Measurements from ENCODE around the gene IRAK4.

Gene IRAK4

DNA sequence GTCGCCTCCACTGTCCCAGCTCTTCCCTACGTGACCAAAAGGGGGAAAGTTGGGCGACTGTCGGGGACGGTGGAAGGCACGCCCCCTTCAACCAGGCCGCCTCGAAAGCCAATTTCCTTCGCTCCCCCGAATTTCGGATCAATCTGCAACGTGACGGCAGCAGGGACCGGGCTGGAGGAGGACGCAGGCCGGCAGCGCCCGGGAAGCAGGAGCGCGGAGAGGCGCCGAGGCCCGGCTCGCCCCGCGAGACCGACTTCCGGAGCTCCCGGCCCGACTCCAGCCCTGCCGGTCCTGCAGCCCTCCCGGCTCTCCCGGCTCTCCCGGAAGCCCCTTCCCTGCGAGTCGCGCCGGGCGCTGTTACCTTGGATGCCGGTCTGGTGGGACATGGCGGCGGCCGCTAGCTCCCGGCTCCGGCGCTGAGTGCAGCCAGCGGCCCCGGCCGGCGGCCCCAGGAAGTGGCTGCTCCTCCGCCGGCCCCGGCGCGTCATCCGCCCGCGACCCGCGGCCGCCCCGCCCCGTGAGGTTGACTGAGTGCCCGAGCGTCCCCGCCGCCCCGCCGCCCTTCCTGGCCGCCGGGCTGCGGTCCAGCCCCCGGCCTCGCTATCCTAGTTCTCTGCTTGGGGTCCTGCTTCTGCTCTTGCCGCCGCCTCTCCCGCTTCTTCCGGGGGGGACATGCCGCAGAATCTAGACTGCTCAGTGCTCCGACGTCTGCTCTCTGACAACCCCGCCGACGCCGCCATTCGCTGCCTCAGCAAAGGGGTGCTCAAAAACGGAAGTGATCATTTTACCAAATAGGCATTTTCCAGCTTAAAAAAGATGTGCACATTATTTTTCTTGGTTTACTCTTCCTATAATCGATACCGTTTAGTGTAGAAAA lies 47.3 kb downstream of the IRAK4 start, which contains the start of gene TWF1:
Gene TWF1 (minus strand): TSS at position 458 of the 877 bp plus-strand sequence. CDS start 72 bp downstream, at position 386.
- Histone ChIP-seq H3K4me1 (ENCODE audit: control insufficient read depth, insufficient read depth, low read length, unreplicated experiment) (peaks cover 18% of the 10 kb centered on the region), H3K27ac (ENCODE audit: low read depth, low read length) (peak within 1 kb of the TSS; percentile 89), H2AFZ (ENCODE audit: low read length, unreplicated experiment) (peak within 1 kb of the TSS; percentile 96), H3K27me3 (ENCODE audit: insufficient read depth, low read length) (no peaks in the 10 kb centered on the region), H3K36me3 (ENCODE audit: insufficient read depth, low read length) (peaks cover 10% of the 10 kb centered on the region; the same call in 1 of the 2 replicates), H3K4me3 (ENCODE audit: low read depth, low read length) (peak within 1 kb of the TSS; percentile 93), H3K79me2 (ENCODE audit: control insufficient read depth, insufficient read depth, low read length, unreplicated experiment) (peaks cover 38% of the 10 kb centered on the region)

DNA sequence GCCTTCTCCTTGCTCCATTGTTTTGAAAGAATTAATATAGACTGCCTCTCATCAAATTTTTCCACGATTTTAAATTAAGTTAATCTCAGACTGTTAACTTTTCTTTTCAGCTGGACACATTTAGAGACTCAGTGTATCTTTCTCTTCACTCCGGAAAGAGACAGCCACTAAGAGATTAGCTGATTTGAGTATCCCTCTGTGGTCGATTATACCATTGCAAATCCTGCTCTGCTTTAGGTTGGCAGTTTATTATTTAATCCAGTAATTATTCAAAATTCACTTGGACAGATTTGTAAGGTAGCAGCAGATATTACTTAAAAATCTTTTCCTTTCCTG lies 48.0 kb downstream of the IRAK4 start:
- Histone ChIP-seq H3K4me3 (ENCODE audit: low read depth, low read length) (peak overlapping the region; percentile 93), H2AFZ (ENCODE audit: low read length, unreplicated experiment) (peak overlapping the region; percentile 96), H3K79me2 (ENCODE audit: control insufficient read depth, insufficient read depth, low read length, unreplicated experiment) (peaks cover 37% of the 10 kb centered on the region), H3K27ac (ENCODE audit: low read depth, low read length) (peak overlapping the region; percentile 89), H3K4me1 (ENCODE audit: control insufficient read depth, insufficient read depth, low read length, unreplicated experiment) (peaks cover 18% of the 10 kb centered on the region), H3K36me3 (ENCODE audit: insufficient read depth, low read length) (peaks cover 10% of the 10 kb centered on the region; the same call in 1 of the 2 replicates), H3K27me3 (ENCODE audit: insufficient read depth, low read length) (no peaks in the 10 kb centered on the region)

GRCh38 chr12:43807386-43807785 lies 48.6 kb downstream of the IRAK4 start:
- peaks cover 35% of the 10 kb centered on the region for H3K79me2 ChIP-seq (ENCODE audit: control insufficient read depth, insufficient read depth, low read length, unreplicated experiment)
- peaks cover 10% of the 10 kb centered on the region; the same call in 1 of the 2 replicates for H3K36me3 ChIP-seq (ENCODE audit: insufficient read depth, low read length)
- peak overlapping the region; percentile 93 for H3K4me3 ChIP-seq (ENCODE audit: low read depth, low read length)
- H3K27me3 ChIP-seq (ENCODE audit: insufficient read depth, low read length) = no peaks in the 10 kb centered on the region
- peaks cover 18% of the 10 kb centered on the region for H3K4me1 ChIP-seq (ENCODE audit: control insufficient read depth, insufficient read depth, low read length, unreplicated experiment)
- peak overlapping the region; percentile 96 for H2AFZ ChIP-seq (ENCODE audit: low read length, unreplicated experiment)
- H3K27ac ChIP-seq (ENCODE audit: low read depth, low read length) = no peak overlapping the region

DNA sequence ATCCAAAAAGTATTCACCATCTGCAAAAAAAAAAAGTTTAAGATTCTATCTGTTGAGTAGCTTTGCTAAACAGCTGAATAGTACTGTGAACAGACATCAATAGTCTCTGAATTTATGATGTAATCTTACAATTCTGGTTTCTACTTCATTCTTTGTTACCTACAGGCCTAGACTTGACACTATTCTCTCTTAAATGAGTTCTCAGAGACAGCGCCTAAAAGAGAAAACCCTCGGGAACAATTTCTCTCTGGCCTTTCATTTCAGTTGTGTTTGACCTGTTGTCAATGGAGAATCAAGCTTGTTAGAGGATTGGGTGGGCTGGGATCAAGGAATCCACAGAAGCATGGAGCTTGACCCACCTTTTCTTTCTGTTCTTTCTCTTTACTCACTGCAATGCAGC lies 53.3 kb downstream of the IRAK4 start:
- no peaks in the 10 kb centered on the region for H3K27me3 ChIP-seq (ENCODE audit: insufficient read depth, low read length)
- no peak overlapping the region for H3K4me3 ChIP-seq (ENCODE audit: low read depth, low read length)
- H2AFZ ChIP-seq (ENCODE audit: low read length, unreplicated experiment) = no peak overlapping the region
- H3K4me1 ChIP-seq (ENCODE audit: control insufficient read depth, insufficient read depth, low read length, unreplicated experiment) = no peaks in the 10 kb centered on the region
- H3K36me3 ChIP-seq (ENCODE audit: insufficient read depth, low read length) = no peaks in the 10 kb centered on the region
- no peaks in the 10 kb centered on the region for H3K79me2 ChIP-seq (ENCODE audit: control insufficient read depth, insufficient read depth, low read length, unreplicated experiment)
- H3K27ac ChIP-seq (ENCODE audit: low read depth, low read length) = no peak overlapping the region

GRCh38 chr12:43812926-43813325 lies 54.2 kb downstream of the IRAK4 start:
- Histone ChIP-seq H3K79me2 (ENCODE audit: control insufficient read depth, insufficient read depth, low read length, unreplicated experiment) (no peaks in the 10 kb centered on the region), H3K27ac (ENCODE audit: low read depth, low read length) (no peak overlapping the region), H3K4me1 (ENCODE audit: control insufficient read depth, insufficient read depth, low read length, unreplicated experiment) (no peaks in the 10 kb centered on the region), H3K4me3 (ENCODE audit: low read depth, low read length) (no peak overlapping the region), H2AFZ (ENCODE audit: low read length, unreplicated experiment) (no peak overlapping the region), H3K36me3 (ENCODE audit: insufficient read depth, low read length) (no peaks in the 10 kb centered on the region), H3K27me3 (ENCODE audit: insufficient read depth, low read length) (no peaks in the 10 kb centered on the region)

- H3K4me1 ChIP-seq (ENCODE audit: control insufficient read depth, insufficient read depth, low read length, unreplicated experiment) = no peaks in the 10 kb centered on the region
- no peak overlapping the region for H3K4me3 ChIP-seq (ENCODE audit: low read depth, low read length)
- H3K27ac ChIP-seq (ENCODE audit: low read depth, low read length) = no peak overlapping the region
- H3K79me2 ChIP-seq (ENCODE audit: control insufficient read depth, insufficient read depth, low read length, unreplicated experiment) = no peaks in the 10 kb centered on the region
- H2AFZ ChIP-seq (ENCODE audit: low read length, unreplicated experiment) = no peak overlapping the region
- H3K36me3 ChIP-seq (ENCODE audit: insufficient read depth, low read length) = no peaks in the 10 kb centered on the region
- no peaks in the 10 kb centered on the region for H3K27me3 ChIP-seq (ENCODE audit: insufficient read depth, low read length)
Measured at GRCh38 chr12:43815416-43815815, 56.7 kb downstream of the IRAK4 start.

DNA sequence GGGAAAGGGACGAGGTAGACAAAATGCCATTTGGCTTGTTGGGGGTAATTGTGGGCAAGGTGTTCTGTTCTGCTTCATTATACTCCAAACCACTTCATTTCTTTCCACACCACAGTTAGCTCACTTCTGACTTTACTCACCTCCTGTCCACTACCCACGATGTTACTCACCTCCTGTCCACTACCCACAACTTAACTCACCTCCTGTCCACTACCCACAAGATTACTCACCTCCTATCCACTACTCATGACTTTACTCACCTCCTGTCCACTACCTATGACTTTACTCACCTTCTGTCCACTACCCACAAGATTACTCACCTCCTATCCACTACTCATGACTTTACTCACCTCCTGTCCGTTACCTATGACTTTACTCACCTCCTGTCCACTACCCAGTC lies 57.4 kb downstream of the IRAK4 start:
- no peak overlapping the region for H3K27ac ChIP-seq (ENCODE audit: low read depth, low read length)
- no peak overlapping the region for H2AFZ ChIP-seq (ENCODE audit: low read length, unreplicated experiment)
- H3K79me2 ChIP-seq (ENCODE audit: control insufficient read depth, insufficient read depth, low read length, unreplicated experiment) = no peaks in the 10 kb centered on the region
- H3K4me3 ChIP-seq (ENCODE audit: low read depth, low read length) = no peak overlapping the region
- no peaks in the 10 kb centered on the region for H3K4me1 ChIP-seq (ENCODE audit: control insufficient read depth, insufficient read depth, low read length, unreplicated experiment)
- no peaks in the 10 kb centered on the region for H3K27me3 ChIP-seq (ENCODE audit: insufficient read depth, low read length)
- H3K36me3 ChIP-seq (ENCODE audit: insufficient read depth, low read length) = no peaks in the 10 kb centered on the region

DNA sequence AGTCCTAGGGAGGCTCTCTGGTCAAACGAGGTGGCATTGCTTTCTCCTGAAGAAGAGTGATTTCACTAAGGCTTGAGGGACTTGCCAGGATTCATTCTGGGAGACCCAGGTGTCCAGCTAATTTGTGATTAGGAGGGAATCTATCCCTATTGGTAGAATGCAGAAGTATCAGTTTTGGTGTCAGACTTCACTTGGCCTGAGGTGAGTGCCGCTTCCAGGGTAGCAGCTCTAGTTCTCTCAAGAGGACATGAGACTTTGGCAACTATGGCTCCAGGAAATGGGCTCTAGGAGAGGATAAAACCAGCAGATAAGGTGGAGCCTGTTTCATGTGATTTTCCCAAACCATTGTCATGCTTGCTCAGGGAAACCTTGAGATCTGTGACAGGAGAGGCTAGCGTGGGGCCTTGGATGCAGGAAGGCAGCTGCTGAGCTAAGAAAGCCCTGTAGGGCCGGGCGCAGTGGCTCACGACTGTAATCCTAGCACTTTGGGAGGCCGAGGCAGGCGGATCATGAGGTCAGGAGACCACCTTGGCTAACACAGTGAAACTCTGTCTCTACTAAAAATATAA lies 65.5 kb downstream of the IRAK4 start:
- Histone ChIP-seq H3K27ac (ENCODE audit: low read depth, low read length) (no peak overlapping the region), H2AFZ (ENCODE audit: low read length, unreplicated experiment) (no peak overlapping the region), H3K36me3 (ENCODE audit: insufficient read depth, low read length) (no peaks in the 10 kb centered on the region), H3K27me3 (ENCODE audit: insufficient read depth, low read length) (no peaks in the 10 kb centered on the region), H3K4me3 (ENCODE audit: low read depth, low read length) (no peak overlapping the region), H3K79me2 (ENCODE audit: control insufficient read depth, insufficient read depth, low read length, unreplicated experiment) (no peaks in the 10 kb centered on the region), H3K4me1 (ENCODE audit: control insufficient read depth, insufficient read depth, low read length, unreplicated experiment) (no peaks in the 10 kb centered on the region)

DNA sequence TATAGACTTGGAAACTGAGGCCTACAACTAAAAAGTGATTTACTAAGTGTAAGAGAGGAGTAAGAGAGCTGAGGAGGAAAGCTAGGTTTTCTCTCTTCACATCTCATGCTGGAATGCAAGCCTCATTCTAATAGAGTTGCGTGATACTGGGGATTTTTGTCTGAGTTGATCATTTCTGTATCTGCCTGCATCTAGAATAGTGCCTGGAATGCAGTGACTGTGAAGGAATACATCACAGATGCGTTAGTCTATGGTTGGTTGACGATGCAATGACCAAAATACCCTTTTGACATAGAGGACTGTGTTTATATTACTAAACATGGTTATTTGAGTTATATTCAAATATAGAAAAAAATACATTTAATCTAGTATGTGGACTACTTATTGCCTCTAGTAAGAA lies 67.9 kb downstream of the IRAK4 start:
- no peaks in the 10 kb centered on the region for H3K79me2 ChIP-seq (ENCODE audit: control insufficient read depth, insufficient read depth, low read length, unreplicated experiment)
- H3K36me3 ChIP-seq (ENCODE audit: insufficient read depth, low read length) = no peaks in the 10 kb centered on the region
- no peak overlapping the region for H3K27ac ChIP-seq (ENCODE audit: low read depth, low read length)
- H3K27me3 ChIP-seq (ENCODE audit: insufficient read depth, low read length) = no peaks in the 10 kb centered on the region
- no peak overlapping the region for H2AFZ ChIP-seq (ENCODE audit: low read length, unreplicated experiment)
- H3K4me3 ChIP-seq (ENCODE audit: low read depth, low read length) = no peak overlapping the region
- H3K4me1 ChIP-seq (ENCODE audit: control insufficient read depth, insufficient read depth, low read length, unreplicated experiment) = no peaks in the 10 kb centered on the region

GRCh38 chr12:43827093-43827492 lies 68.3 kb downstream of the IRAK4 start:
- H3K36me3 ChIP-seq (ENCODE audit: insufficient read depth, low read length) = no peaks in the 10 kb centered on the region
- H3K27ac ChIP-seq (ENCODE audit: low read depth, low read length) = no peak overlapping the region
- no peak overlapping the region for H3K4me3 ChIP-seq (ENCODE audit: low read depth, low read length)
- no peaks in the 10 kb centered on the region for H3K27me3 ChIP-seq (ENCODE audit: insufficient read depth, low read length)
- H3K79me2 ChIP-seq (ENCODE audit: control insufficient read depth, insufficient read depth, low read length, unreplicated experiment) = no peaks in the 10 kb centered on the region
- H3K4me1 ChIP-seq (ENCODE audit: control insufficient read depth, insufficient read depth, low read length, unreplicated experiment) = no peaks in the 10 kb centered on the region
- H2AFZ ChIP-seq (ENCODE audit: low read length, unreplicated experiment) = no peak overlapping the region
